Measurements from ENCODE around the gene ATP2B2.

- TF ChIP-seq ARNTL (CRISPR knock-in tag; IDR thresholded peaks at IDR 0.05; ENCODE audit: borderline replicate concordance, low read depth): no peak
- no peak for TF ChIP-seq ZFP3 (CRISPR knock-in tag; IDR thresholded peaks at IDR 0.05)
- no peak for TF ChIP-seq TCF4 (CRISPR knock-in tag; IDR thresholded peaks at IDR 0.05; ENCODE audit: borderline replicate concordance)
- no peak for TF ChIP-seq TSHZ2 (CRISPR knock-in tag; IDR thresholded peaks at IDR 0.05)
These were observed 100.5 kb downstream of the ATP2B2 start for GRCh38 chr3:10404876-10405275.

Data from SK-N-SH treated with all-trans-retinoic acid at 6 μM for 48 hours (cell line).